GM23338 (cell line): ENCODE measurements around the gene NGDN. TPM values are rescaled to one million over a fixed set of nuclear protein-coding genes. Genes with fewer than 3 reads are reported as not detected.

ENCODE experiments used
- ATAC-seq: fragments of 200-7000 bp; cut with Tn5 transposase; 3 replicates; pipeline ENCODE4 v1.9.1; 2020
- DNase-seq: peaks from one replicate; pipeline ENCODE4 v3.0.0-alpha.2; 2015; ENCODE audit warnings: low spot score
- H2AFZ ChIP-seq: fragments of 200-600 bp; sonication (generic); 2 replicates; pipeline ENCODE4 v1.8.0; 2016; ENCODE audit warnings: antibody characterized with exemption, mild to moderate bottlenecking, moderate library complexity
- H3F3A ChIP-seq: fragments of 200-600 bp; sonication (generic); replicated peaks from 2 replicates; pipeline ENCODE4 v1.8.0; 2017; ENCODE audit warnings: antibody characterized with exemption, mixed run types, low read depth
- H3K27ac ChIP-seq: fragments of 200-600 bp; sonication (generic); 2 replicates; pipeline ENCODE4 v1.6.1; 2016; ENCODE audit warnings: low read depth
- H3K27me3 ChIP-seq: fragments of 200-600 bp; sonication (generic); 2 replicates; pipeline ENCODE4 v1.8.0; 2016; ENCODE audit warnings: mild to moderate bottlenecking, mixed run types, moderate library complexity; ENCODE audit not compliant: insufficient read depth
- H3K36me3 ChIP-seq: fragments of 200-600 bp; sonication (generic); 2 replicates; pipeline ENCODE4 v1.8.0; 2016; ENCODE audit warnings: mild to moderate bottlenecking; ENCODE audit not compliant: insufficient read depth
- H3K4me1 ChIP-seq: fragments of 200-600 bp; sonication (generic); 2 replicates; pipeline ENCODE4 v1.8.0; 2016; ENCODE audit warnings: mild to moderate bottlenecking, moderate library complexity; ENCODE audit not compliant: insufficient read depth
- H3K4me2 ChIP-seq: fragments of 200-600 bp; sonication (generic); 2 replicates; pipeline ENCODE4 v1.7.1; 2017; ENCODE audit warnings: mixed run types
- H3K4me3 ChIP-seq: fragments of 200-600 bp; sonication (generic); 2 replicates; pipeline ENCODE4 v1.6.1; 2016; ENCODE audit warnings: mixed run types
- H3K79me2 ChIP-seq: fragments of 200-600 bp; sonication (generic); replicated peaks from 2 replicates; pipeline ENCODE4 v1.8.0; 2017; ENCODE audit warnings: mild to moderate bottlenecking; ENCODE audit not compliant: insufficient read depth
- H3K9me2 ChIP-seq: fragments of 200-600 bp; sonication (generic); 2 replicates; pipeline ENCODE4 v1.8.0; 2017; ENCODE audit not compliant: insufficient read depth
- H4K20me1 ChIP-seq: fragments of 200-600 bp; sonication (generic); replicated peaks from 2 replicates; pipeline ENCODE4 v1.8.0; 2017; ENCODE audit warnings: mild to moderate bottlenecking; ENCODE audit not compliant: insufficient read depth
- H3K27ac Mint-ChIP-seq: 2 replicates; pipeline ENCODE4 v1.8.0; 2020; ENCODE audit warnings: inconsistent platforms, mild to moderate bottlenecking, moderate library complexity, mixed read lengths
- H3K27me3 Mint-ChIP-seq: 3 replicates; pipeline ENCODE4 v1.8.0; 2022; ENCODE audit warnings: low read depth, mild to moderate bottlenecking, moderate library complexity, mixed read lengths, inconsistent platforms; ENCODE audit not compliant: insufficient read depth, poor library complexity
- H3K36me3 Mint-ChIP-seq: 3 replicates; pipeline ENCODE4 v1.8.0; 2021; ENCODE audit warnings: low read depth, mild to moderate bottlenecking, inconsistent platforms, moderate library complexity, mixed read lengths
- H3K4me1 Mint-ChIP-seq: 3 replicates; pipeline ENCODE4 v1.8.0; 2020; ENCODE audit warnings: mild to moderate bottlenecking, inconsistent platforms, mixed read lengths
- H3K4me3 Mint-ChIP-seq: 3 replicates; pipeline ENCODE4 v1.8.0; 2021; ENCODE audit warnings: moderate library complexity, mild to moderate bottlenecking, inconsistent platforms, mixed read lengths
- H3K9me3 Mint-ChIP-seq: 3 replicates; pipeline ENCODE4 v1.8.0; 2020; ENCODE audit warnings: moderate library complexity, mild to moderate bottlenecking, inconsistent platforms, mixed read lengths
- CREB1 ChIP-seq: fragments of 250-450 bp; sonication (Bioruptor Pico); IDR thresholded peaks from 2 replicates; pipeline ENCODE4 v1.5.0; 2020; ENCODE audit warnings: low read depth, mild to moderate bottlenecking, moderate library complexity
- EZH2 ChIP-seq: fragments of 200-600 bp; sonication (generic); IDR thresholded peaks from one replicate; pipeline ENCODE4 v1.8.0; 2017; ENCODE audit warnings: antibody characterized with exemption, mild to moderate bottlenecking, low read depth; ENCODE audit not compliant: unreplicated experiment
- EZH2phosphoT487 ChIP-seq: fragments of 200-600 bp; sonication (generic); IDR thresholded peaks from one replicate; pipeline ENCODE4 v1.8.1; 2018; ENCODE audit warnings: antibody characterized with exemption; ENCODE audit not compliant: unreplicated experiment
- JUNB ChIP-seq: IDR thresholded peaks from one replicate; pipeline ENCODE4 v1.6.1; 2016; ENCODE audit warnings: antibody characterized with exemption; ENCODE audit not compliant: unreplicated experiment
- NANOG ChIP-seq: IDR thresholded peaks from 2 replicates; pipeline ENCODE4 v1.6.1; 2016; ENCODE audit warnings: antibody characterized with exemption, borderline replicate concordance
- POLR2AphosphoS5 ChIP-seq: IDR thresholded peaks from 2 replicates; pipeline ENCODE4 v1.6.1; 2016; ENCODE audit warnings: antibody characterized with exemption, low read depth
- STAT1 ChIP-seq: IDR thresholded peaks from one replicate; pipeline ENCODE4 v1.6.1; 2016; ENCODE audit warnings: antibody characterized with exemption; ENCODE audit not compliant: unreplicated experiment
- ZNF114 ChIP-seq: fragments of 250-450 bp; sonication (Bioruptor Pico); IDR thresholded peaks from 2 replicates; pipeline ENCODE4 v1.5.0; 2020; ENCODE audit warnings: mild to moderate bottlenecking, moderate library complexity
- ZNF331 ChIP-seq: fragments of 250-450 bp; sonication (Bioruptor Pico); IDR thresholded peaks from 2 replicates; pipeline ENCODE4 v1.5.0; 2020; ENCODE audit warnings: low read depth, mild to moderate bottlenecking, moderate library complexity
- polyA plus RNA-seq: library from polyadenylated mRNA; unstranded; fragments of >200 nt; fragmentation: Nextera tagmentation; extraction: Ambion mirVana; gene quantifications from 2 replicates; pipeline ENCODE4 v1.2.1, GENCODE V29; 2016
- total RNA-seq: library from RNA; depleted of rRNA; stranded (reverse); fragments of >200 nt; shearing (Covaris generic); gene quantifications from 2 replicates; pipeline ENCODE4 v1.2.3, GENCODE V29; 2014
- TF ChIP-seq, protein P1 (sequence below), 2 experiments: fragments of 200-600 bp in 1 of 2; sonication (generic) in 1 of 2; conservative IDR thresholded peaks; 2 replicates each; pipeline versions ENCODE4 v1.5.1 to v1.6.1; 2016 to 2017; ENCODE audit warnings: antibody characterized with exemption in 2 of 2, low read depth in 2 of 2, mild to moderate bottlenecking in 2 of 2, moderate library complexity in 1 of 2
- TF ChIP-seq, protein P2 (sequence below): IDR thresholded peaks from one replicate; pipeline ENCODE4 v1.6.1; 2018; ENCODE audit warnings: antibody characterized with exemption; ENCODE audit not compliant: unreplicated experiment
- TF ChIP-seq, protein P3 (sequence below): IDR thresholded peaks from 2 replicates; pipeline ENCODE4 v1.6.1; 2016; ENCODE audit warnings: antibody characterized with exemption
- TF ChIP-seq, protein P4 (sequence below): fragments of 250-450 bp; sonication (Bioruptor Pico); IDR thresholded peaks from 2 replicates; pipeline ENCODE4 v1.5.0; 2020; ENCODE audit warnings: mild to moderate bottlenecking, moderate library complexity

NGDN gene
- total and polyA plus RNA-seq, 2 experiments from 2014 or later = 48.6 to 90.8 TPM

DNA sequence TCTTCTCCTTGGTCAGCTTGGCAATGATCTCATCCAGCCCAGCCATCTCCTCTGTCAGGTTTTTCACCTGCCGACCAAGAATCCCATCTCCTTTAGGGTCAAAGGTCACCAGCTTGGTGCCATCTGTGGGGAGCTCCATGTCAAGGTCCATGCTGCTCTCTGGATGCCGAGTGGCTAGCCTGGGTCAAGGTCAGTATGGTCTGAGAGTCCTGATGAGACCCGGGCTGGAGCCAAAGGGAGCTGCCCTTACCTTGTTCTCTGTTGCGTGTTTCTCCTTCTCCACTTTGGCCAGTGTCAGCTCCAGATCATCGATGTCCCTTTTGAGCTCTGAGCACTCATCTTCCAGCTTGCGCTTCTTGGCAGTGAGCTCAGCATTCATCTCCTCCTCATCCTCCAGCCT lies 45.8 kb upstream of the NGDN start:
- H3K36me3 Mint-ChIP-seq = no peaks in the 10 kb centered on the region; the same call in 2 of the 3 replicates
- Histone ChIP-seq H3K4me3 (no peak overlapping the region), H2AFZ (no peak overlapping the region), H3K36me3 (no peaks in the 10 kb centered on the region), H3K27ac (no peak overlapping the region), H3F3A (no peaks in the 10 kb centered on the region), H3K79me2 (no peaks in the 10 kb centered on the region), H3K9me2 (peaks cover 15% of the 10 kb centered on the region), H3K27me3 (no peaks in the 10 kb centered on the region), H4K20me1 (no peaks in the 10 kb centered on the region), H3K4me1 (no peaks in the 10 kb centered on the region), H3K4me2 (no peak overlapping the region)
- peaks cover 3% of the 10 kb centered on the region; the same call in 1 of the 3 replicates for H3K9me3 Mint-ChIP-seq
- ATAC-seq (no peak), DNase-seq (no peak)
- TF ChIP-seq ZNF331 (CRISPR knock-in tag) (no peak), NANOG (no peak), JUNB (no peak), ZNF114 (CRISPR knock-in tag) (no peak), POLR2AphosphoS5 (no peak), EZH2phosphoT487 (no peak), CREB1 (CRISPR knock-in tag) (no peak), STAT1 (no peak), EZH2 (no peak)
- TF ChIP-seq, protein P1, sequence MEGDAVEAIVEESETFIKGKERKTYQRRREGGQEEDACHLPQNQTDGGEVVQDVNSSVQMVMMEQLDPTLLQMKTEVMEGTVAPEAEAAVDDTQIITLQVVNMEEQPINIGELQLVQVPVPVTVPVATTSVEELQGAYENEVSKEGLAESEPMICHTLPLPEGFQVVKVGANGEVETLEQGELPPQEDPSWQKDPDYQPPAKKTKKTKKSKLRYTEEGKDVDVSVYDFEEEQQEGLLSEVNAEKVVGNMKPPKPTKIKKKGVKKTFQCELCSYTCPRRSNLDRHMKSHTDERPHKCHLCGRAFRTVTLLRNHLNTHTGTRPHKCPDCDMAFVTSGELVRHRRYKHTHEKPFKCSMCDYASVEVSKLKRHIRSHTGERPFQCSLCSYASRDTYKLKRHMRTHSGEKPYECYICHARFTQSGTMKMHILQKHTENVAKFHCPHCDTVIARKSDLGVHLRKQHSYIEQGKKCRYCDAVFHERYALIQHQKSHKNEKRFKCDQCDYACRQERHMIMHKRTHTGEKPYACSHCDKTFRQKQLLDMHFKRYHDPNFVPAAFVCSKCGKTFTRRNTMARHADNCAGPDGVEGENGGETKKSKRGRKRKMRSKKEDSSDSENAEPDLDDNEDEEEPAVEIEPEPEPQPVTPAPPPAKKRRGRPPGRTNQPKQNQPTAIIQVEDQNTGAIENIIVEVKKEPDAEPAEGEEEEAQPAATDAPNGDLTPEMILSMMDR (conservative IDR thresholded peaks at IDR 0.05; ENCODE audit: low read depth in 2 of 2) = no peak
- TF ChIP-seq, protein P2, sequence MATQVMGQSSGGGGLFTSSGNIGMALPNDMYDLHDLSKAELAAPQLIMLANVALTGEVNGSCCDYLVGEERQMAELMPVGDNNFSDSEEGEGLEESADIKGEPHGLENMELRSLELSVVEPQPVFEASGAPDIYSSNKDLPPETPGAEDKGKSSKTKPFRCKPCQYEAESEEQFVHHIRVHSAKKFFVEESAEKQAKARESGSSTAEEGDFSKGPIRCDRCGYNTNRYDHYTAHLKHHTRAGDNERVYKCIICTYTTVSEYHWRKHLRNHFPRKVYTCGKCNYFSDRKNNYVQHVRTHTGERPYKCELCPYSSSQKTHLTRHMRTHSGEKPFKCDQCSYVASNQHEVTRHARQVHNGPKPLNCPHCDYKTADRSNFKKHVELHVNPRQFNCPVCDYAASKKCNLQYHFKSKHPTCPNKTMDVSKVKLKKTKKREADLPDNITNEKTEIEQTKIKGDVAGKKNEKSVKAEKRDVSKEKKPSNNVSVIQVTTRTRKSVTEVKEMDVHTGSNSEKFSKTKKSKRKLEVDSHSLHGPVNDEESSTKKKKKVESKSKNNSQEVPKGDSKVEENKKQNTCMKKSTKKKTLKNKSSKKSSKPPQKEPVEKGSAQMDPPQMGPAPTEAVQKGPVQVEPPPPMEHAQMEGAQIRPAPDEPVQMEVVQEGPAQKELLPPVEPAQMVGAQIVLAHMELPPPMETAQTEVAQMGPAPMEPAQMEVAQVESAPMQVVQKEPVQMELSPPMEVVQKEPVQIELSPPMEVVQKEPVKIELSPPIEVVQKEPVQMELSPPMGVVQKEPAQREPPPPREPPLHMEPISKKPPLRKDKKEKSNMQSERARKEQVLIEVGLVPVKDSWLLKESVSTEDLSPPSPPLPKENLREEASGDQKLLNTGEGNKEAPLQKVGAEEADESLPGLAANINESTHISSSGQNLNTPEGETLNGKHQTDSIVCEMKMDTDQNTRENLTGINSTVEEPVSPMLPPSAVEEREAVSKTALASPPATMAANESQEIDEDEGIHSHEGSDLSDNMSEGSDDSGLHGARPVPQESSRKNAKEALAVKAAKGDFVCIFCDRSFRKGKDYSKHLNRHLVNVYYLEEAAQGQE = no peak
- TF ChIP-seq, protein P3, sequence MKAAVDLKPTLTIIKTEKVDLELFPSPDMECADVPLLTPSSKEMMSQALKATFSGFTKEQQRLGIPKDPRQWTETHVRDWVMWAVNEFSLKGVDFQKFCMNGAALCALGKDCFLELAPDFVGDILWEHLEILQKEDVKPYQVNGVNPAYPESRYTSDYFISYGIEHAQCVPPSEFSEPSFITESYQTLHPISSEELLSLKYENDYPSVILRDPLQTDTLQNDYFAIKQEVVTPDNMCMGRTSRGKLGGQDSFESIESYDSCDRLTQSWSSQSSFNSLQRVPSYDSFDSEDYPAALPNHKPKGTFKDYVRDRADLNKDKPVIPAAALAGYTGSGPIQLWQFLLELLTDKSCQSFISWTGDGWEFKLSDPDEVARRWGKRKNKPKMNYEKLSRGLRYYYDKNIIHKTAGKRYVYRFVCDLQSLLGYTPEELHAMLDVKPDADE = no peak
- TF ChIP-seq, protein P4, sequence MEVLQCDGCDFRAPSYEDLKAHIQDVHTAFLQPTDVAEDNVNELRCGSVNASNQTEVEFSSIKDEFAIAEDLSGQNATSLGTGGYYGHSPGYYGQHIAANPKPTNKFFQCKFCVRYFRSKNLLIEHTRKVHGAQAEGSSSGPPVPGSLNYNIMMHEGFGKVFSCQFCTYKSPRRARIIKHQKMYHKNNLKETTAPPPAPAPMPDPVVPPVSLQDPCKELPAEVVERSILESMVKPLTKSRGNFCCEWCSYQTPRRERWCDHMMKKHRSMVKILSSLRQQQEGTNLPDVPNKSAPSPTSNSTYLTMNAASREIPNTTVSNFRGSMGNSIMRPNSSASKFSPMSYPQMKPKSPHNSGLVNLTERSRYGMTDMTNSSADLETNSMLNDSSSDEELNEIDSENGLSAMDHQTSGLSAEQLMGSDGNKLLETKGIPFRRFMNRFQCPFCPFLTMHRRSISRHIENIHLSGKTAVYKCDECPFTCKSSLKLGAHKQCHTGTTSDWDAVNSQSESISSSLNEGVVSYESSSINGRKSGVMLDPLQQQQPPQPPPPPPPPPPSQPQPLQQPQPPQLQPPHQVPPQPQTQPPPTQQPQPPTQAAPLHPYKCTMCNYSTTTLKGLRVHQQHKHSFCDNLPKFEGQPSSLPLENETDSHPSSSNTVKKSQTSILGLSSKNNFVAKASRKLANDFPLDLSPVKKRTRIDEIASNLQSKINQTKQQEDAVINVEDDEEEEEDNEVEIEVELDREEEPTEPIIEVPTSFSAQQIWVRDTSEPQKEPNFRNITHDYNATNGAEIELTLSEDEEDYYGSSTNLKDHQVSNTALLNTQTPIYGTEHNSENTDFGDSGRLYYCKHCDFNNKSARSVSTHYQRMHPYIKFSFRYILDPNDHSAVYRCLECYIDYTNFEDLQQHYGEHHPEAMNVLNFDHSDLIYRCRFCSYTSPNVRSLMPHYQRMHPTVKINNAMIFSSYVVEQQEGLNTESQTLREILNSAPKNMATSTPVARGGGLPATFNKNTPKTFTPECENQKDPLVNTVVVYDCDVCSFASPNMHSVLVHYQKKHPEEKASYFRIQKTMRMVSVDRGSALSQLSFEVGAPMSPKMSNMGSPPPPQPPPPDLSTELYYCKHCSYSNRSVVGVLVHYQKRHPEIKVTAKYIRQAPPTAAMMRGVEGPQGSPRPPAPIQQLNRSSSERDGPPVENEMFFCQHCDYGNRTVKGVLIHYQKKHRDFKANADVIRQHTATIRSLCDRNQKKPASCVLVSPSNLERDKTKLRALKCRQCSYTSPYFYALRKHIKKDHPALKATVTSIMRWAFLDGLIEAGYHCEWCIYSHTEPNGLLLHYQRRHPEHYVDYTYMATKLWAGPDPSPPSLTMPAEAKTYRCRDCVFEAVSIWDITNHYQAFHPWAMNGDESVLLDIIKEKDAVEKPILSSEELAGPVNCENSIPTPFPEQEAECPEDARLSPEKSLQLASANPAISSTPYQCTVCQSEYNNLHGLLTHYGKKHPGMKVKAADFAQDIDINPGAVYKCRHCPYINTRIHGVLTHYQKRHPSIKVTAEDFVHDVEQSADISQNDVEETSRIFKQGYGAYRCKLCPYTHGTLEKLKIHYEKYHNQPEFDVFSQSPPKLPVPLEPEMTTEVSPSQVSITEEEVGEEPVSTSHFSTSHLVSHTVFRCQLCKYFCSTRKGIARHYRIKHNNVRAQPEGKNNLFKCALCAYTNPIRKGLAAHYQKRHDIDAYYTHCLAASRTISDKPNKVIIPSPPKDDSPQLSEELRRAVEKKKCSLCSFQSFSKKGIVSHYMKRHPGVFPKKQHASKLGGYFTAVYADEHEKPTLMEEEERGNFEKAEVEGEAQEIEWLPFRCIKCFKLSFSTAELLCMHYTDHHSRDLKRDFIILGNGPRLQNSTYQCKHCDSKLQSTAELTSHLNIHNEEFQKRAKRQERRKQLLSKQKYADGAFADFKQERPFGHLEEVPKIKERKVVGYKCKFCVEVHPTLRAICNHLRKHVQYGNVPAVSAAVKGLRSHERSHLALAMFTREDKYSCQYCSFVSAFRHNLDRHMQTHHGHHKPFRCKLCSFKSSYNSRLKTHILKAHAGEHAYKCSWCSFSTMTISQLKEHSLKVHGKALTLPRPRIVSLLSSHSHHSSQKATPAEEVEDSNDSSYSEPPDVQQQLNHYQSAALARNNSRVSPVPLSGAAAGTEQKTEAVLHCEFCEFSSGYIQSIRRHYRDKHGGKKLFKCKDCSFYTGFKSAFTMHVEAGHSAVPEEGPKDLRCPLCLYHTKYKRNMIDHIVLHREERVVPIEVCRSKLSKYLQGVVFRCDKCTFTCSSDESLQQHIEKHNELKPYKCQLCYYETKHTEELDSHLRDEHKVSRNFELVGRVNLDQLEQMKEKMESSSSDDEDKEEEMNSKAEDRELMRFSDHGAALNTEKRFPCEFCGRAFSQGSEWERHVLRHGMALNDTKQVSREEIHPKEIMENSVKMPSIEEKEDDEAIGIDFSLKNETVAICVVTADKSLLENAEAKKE = no peak
- no peak overlapping the region for H3K4me3 Mint-ChIP-seq
- no peaks in the 10 kb centered on the region; the same call in 2 of the 3 replicates for H3K4me1 Mint-ChIP-seq
- peaks cover 24% of the 10 kb centered on the region for H3K27me3 Mint-ChIP-seq
- H3K27ac Mint-ChIP-seq = no peak overlapping the region
